Esophagus squamous epithelium (tissue), 4 donors: ENCODE data around the gene ERG.

Experiments used
- POLR2A ChIP-seq, 4 donors: fragments of 450-650 bp; IDR thresholded peaks; one replicate each; pipeline ENCODE4 v1.6.1; 2017; ENCODE audit warnings: antibody characterized with exemption in 4 of 4, mild to moderate bottlenecking in 4 of 4, moderate library complexity in 3 of 4
- TF ChIP-seq, protein P1 (sequence below), 6 experiments: fragments of 450-650 bp in 4 of 6; fragments of 200-600 bp in 2 of 6; sonication (generic) in 2 of 6; IDR thresholded peaks; one replicate each; pipeline ENCODE4 v1.5.1; 2016 to 2019; ENCODE audit warnings: antibody characterized with exemption in 6 of 6, mild to moderate bottlenecking in 4 of 6, moderate library complexity in 4 of 6

DNA sequence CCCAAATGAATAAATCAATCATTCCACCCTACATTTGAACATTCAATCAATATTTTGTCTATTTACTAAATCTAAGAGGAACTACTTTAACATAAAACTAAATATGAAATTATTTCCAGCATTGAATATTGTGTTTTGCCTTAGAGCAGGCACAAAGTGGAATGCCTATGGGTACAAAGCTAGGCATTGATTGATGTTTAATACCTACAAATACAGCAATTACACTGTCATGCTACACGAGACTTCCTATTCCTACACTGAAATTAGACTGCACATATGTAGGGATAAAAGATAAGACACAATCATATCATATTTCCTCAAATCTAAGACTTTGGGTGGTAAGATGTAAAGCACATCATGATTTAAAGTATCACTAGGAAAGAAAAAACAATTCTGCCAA, 12.9 kb upstream of the ERG start:
- TF ChIP-seq, protein P1, sequence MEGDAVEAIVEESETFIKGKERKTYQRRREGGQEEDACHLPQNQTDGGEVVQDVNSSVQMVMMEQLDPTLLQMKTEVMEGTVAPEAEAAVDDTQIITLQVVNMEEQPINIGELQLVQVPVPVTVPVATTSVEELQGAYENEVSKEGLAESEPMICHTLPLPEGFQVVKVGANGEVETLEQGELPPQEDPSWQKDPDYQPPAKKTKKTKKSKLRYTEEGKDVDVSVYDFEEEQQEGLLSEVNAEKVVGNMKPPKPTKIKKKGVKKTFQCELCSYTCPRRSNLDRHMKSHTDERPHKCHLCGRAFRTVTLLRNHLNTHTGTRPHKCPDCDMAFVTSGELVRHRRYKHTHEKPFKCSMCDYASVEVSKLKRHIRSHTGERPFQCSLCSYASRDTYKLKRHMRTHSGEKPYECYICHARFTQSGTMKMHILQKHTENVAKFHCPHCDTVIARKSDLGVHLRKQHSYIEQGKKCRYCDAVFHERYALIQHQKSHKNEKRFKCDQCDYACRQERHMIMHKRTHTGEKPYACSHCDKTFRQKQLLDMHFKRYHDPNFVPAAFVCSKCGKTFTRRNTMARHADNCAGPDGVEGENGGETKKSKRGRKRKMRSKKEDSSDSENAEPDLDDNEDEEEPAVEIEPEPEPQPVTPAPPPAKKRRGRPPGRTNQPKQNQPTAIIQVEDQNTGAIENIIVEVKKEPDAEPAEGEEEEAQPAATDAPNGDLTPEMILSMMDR (IDR thresholded peaks at IDR 0.05), result no peak
- no peak for TF ChIP-seq POLR2A (IDR thresholded peaks at IDR 0.05)
